GM18498 (cell line): ENCODE measurements around the gene CREBL2.
"Not testable (repeated sequence)": the region's sequence is repeated elsewhere in the genome, so short reads cannot be mapped to it uniquely, and the experiment has no call there.

Source experiments
- ATAC-seq: cut with Tn5 transposase; IDR thresholded peaks from one replicate; pipeline ENCODE4 v1.9.1; 2021; ENCODE audit warnings: mild to moderate bottlenecking, moderate library complexity; ENCODE audit not compliant: unreplicated experiment

Gene CREBL2

GRCh38 chr12:12611512-12612306 lies at the start of gene CREBL2:
Gene CREBL2 (plus strand): TSS chr12:12611876. CDS start chr12:12612173, 297 bp downstream.
- peak; percentile 81 for ATAC-seq

GRCh38 chr12:12562016-12562483 lies 49.6 kb upstream of the CREBL2 start:
- no peak for ATAC-seq

- ATAC-seq = peak; percentile 83
These were observed 49.0 kb upstream of the CREBL2 start, which contains the start of gene DUSP16 for GRCh38 chr12:12562585-12563261. Gene DUSP16 (minus strand): TSS chr12:12562863. CDS start chr12:12521098, 41,765 bp downstream.

GRCh38 chr12:12563290-12563928 lies 48.3 kb upstream of the CREBL2 start:
- ATAC-seq = no peak

GRCh38 chr12:12564911-12565310 lies 46.8 kb upstream of the CREBL2 start:
- no peak for ATAC-seq

GRCh38 chr12:12565971-12566370 lies 45.7 kb upstream of the CREBL2 start:
- not testable (repeated sequence) for ATAC-seq

- no peak for ATAC-seq
These were observed 39.0 kb upstream of the CREBL2 start for GRCh38 chr12:12572659-12573058.

- no peak for ATAC-seq
These were observed 33.9 kb upstream of the CREBL2 start for GRCh38 chr12:12577786-12578185.

- not testable (repeated sequence) for ATAC-seq
These were observed 31.0 kb upstream of the CREBL2 start for GRCh38 chr12:12580716-12581115.

GRCh38 chr12:12582193-12582881 lies 29.3 kb upstream of the CREBL2 start:
- ATAC-seq = peak; percentile 36

GRCh38 chr12:12582895-12583303 lies 28.8 kb upstream of the CREBL2 start:
- ATAC-seq = peak; percentile 96

- no peak for ATAC-seq
These were observed 28.0 kb upstream of the CREBL2 start for GRCh38 chr12:12583510-12584178.

- no peak for ATAC-seq
These were observed 26.4 kb upstream of the CREBL2 start for GRCh38 chr12:12585115-12585863.

- no peak for ATAC-seq
These were observed 24.6 kb upstream of the CREBL2 start for GRCh38 chr12:12586879-12587675.

GRCh38 chr12:12587878-12588277 lies 23.8 kb upstream of the CREBL2 start:
- no peak for ATAC-seq

- ATAC-seq = not testable (repeated sequence)
These were observed 23.2 kb upstream of the CREBL2 start for GRCh38 chr12:12588436-12588835.

- no peak for ATAC-seq
These were observed 20.7 kb upstream of the CREBL2 start for GRCh38 chr12:12590961-12591360.

GRCh38 chr12:12592930-12593329 lies 18.7 kb upstream of the CREBL2 start:
- ATAC-seq = no peak

- not testable (repeated sequence) for ATAC-seq
These were observed 15.7 kb upstream of the CREBL2 start for GRCh38 chr12:12595929-12596328.
